ENCODE data around the gene PIAS4.
A peak's percentile ranks its signal among the peaks of the same experiment; 100 is the strongest.
"Not testable (repeated sequence)": the region's sequence is repeated elsewhere in the genome, so short reads cannot be mapped to it uniquely, and the experiment has no call there.

Gene PIAS4

GRCh38 chr19:4007021-4007835, at the start of gene PIAS4:
Gene PIAS4, plus strand, starts transcription at chr19:4007736. Its CDS starts 25 bp downstream, at chr19:4007761.
- peak; percentile 97 for DNase-seq

DNA sequence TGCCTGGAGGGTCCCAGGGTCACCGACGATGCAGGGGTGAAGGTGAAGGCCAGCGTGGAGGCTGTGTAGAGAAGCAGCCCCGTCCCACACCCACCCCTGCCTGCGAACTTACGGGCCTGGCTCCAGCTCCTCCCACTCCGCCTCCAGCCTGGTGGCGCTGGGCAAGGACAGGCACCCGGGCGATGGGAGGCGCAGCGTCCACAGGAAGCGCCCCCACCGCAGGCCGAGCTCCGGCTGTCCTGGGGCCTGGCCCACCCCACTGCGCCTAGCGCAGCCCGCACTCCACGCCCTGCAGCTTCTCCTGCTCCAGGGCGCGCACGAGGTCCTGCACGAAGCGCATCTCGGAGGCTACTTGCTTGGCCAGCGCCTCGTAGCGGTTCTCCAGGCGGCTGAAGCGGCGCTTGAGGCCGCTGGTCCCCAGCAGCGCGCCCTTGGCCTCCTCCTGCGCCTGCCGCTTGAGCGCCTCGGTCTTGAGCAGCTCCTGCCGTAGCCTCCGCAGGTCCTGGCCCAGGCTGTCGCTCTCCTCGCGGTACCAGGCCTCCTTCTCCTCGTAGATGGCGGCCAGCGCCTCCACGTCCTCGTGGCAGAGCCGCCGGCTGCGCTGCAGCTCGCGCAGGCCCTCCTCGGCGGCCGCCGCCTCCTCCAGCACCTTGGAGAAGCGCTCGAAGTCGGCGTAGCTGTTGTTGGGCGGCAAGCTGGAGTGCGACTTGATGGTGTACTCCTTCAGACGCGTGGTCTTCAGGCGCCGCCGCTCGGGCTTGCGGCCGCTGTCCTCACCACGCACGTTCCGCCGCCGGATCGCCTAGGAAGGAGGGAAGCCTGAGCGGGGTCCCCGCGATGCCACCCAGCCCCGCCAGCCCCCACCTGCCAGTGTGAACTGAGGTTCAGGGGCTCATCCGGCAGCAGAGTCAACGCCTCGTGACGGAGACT, 48.4 kb upstream of the PIAS4 start:
- DNase-seq, result no peak

- no peak for DNase-seq
These were observed 47.8 kb upstream of the PIAS4 start for GRCh38 chr19:3959766-3960131.

- DNase-seq, result no peak
These were observed 46.5 kb upstream of the PIAS4 start for GRCh38 chr19:3961007-3961406.

GRCh38 chr19:3963458-3964255, 43.9 kb upstream of the PIAS4 start:
- DNase-seq, result no peak

- DNase-seq, result no peak
These were observed 43.0 kb upstream of the PIAS4 start for GRCh38 chr19:3964256-3965194.

GRCh38 chr19:3966051-3967017, 41.2 kb upstream of the PIAS4 start:
- DNase-seq, result no peak

GRCh38 chr19:3967983-3968382, 39.6 kb upstream of the PIAS4 start:
- DNase-seq, result not testable (repeated sequence)

- no peak for DNase-seq
These were observed 38.7 kb upstream of the PIAS4 start for GRCh38 chr19:3968556-3969434.

DNA sequence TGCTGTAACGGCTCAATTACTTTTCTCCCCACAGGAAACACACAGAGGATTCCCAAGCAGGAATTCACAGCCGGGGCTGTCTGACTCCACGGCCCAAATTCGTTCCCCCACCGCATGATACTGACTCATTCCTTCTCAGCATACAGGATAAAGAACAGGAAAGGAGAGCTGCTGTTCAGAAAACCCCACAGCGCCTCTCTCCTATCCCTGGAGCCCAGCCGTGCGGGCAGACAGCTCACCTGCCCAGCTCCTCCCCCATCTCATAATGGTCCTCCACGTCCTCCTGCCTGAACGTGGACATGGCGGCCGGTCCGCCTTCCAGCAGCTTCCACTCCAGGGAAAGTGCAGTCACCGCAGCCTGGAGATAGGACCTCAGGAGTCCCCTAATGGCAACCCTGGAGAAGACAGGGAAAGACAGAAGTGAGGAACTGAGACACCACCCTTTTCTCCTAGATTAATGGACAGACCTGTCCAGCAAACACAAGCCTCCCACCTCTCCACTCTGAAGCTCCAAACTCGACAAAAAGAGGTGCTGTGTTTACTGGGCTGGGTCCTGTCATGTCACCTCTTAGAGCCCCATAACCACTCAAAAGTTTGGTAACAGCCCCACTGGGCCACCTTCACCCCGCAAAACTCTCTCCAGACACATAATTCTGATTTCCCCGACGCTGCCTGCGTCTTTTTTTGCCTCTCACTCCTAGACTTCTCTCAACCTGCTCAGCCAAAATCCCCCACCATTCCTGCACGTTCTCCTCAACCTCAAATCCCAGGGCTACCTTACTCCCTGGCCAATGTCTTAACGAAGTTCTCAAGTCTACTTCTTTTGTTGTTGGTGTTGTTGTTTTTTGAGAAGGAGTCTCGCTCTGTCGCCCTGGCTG, 37.9 kb upstream of the PIAS4 start:
- no peak for DNase-seq

DNA sequence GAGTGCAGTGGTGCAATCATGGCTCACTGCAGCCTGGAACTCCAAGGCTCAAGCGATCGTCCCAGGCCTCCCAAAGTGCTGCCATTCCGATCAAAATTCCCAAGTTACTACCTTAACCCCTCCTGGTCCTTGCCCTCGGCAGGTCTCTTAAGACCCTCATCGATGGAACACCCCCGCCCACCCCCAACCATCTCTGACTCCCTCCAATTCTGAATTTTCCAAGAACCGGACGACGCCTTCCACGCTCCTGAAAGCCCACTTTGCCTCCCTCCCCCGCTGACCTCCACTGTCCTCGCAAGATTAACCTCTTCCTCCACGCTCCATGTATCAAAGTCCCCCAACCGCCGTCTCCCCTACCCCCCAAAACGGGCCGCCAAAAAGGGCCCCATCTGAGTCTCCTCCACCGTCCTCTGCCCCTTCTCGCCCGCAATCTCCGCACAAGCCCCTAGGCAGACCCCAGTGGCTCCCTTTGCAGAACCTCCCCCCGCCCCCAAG, 37.2 kb upstream of the PIAS4 start:
- DNase-seq, result no peak

GRCh38 chr19:3970808-3971598, 36.5 kb upstream of the PIAS4 start, which contains the start of gene DAPK3:
Gene DAPK3, minus strand, starts transcription at chr19:3971099. Its CDS starts 1,364 bp downstream, at chr19:3969735.
- peak; percentile 99 for DNase-seq

DNA sequence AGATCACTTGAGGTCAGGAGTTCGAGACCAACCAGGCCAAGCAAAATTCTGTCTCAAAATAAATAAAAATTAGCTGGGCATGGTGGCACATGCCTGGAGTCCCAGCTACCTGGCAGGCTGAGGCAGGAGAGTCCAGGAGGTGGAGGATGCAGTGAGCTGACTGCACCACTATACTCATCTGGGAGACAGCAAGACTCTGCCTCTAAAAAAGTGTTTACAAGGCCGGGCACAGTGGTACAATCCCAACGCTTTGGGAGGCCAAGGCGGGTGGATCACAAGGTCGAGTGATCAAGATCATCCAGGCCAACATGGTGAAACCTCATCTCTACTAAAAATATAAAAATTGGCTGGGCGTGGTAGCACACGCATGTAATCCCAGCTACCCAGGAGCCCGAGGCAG, 32.4 kb upstream of the PIAS4 start:
- DNase-seq, result no peak

GRCh38 chr19:3975637-3976087, 31.9 kb upstream of the PIAS4 start:
- no peak for DNase-seq

DNA sequence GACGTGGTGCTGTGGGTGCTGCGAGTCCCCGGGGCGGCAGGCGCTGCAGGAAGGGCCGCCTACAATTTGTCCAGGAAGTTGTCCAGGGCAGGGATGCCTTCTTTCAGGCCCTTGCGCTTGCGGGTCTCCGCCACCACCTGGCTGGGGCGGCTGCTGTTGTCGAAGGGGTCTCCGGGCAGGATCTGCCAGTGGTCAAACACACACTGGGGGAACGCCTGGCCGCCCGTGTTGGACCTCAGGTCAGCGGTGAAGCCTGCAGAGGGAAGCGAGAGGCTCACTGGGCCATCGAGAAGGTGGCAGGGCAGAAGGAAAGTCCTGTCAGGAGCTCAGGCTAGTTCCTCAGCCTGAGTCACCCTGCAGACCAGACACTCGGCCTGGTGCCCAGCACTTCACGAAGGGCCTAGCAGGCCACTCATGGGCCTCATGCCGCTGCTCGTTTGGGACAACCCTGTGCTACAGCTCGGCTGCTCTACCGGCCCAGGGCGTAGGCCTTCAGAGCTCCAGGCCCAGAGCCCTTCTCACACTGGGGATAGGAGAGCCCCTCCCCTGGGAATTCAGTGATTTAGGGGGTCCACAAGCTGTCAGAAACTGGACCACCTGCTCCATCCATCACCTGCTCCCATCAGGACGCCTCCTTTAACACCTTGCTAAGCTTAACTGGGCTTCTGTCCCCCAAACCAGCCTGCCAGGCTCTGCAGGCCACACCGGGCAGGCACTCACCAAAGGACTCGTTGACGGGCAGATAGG, 30.9 kb upstream of the PIAS4 start:
- no peak for DNase-seq
